Measurements from ENCODE around the gene KRTAP3-2.
"Not testable (repeated sequence)": the region's sequence is repeated elsewhere in the genome, so short reads cannot be mapped to it uniquely, and the experiment has no call there.

Gene KRTAP3-2

DNA sequence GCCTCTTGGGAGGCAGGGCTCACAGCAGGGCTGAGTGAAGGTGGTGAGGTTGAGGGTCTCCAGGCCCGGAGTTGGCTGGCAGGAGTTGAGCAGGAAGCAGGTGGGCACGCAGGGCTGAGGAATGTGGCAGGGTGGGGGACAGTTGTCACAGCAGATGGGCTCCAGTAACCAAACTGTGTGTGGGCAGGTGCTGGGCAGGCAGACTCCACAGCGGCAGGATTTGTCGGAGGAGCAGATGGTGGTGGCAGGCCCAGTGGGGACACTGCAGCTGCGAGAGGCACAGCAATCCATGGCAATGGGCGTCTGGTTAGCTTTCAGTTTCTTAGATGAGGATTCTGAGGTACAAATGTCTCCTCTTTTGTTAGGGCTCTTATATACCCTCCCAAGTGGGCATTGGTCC, at the start of gene KRTAP3-2:
KRTAP3-2 (minus strand) TSS at position 344 of the 400 bp plus-strand sequence; CDS start at position 291, 53 bp downstream.
- DNase-seq: not testable (repeated sequence)

DNA sequence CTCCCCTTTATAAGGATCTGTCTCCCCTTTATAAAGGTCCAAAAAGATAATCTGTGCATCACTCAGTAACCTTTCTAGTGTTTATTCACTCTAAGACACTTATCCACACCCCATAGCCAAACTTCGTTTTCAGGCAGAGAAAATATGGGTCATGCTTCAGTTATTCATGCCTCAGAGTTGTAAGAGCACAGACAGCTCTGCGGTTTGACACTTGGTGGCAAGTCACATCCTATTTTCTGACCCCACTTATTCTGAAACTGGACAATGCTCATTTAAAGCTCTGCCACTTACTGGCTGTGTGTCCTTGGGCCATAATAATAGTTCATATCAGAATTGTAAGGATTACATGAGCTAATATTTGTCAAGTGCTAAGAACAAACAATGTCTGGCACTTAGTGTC, 49.4 kb upstream of the KRTAP3-2 start:
- DNase-seq: no peak

DNA sequence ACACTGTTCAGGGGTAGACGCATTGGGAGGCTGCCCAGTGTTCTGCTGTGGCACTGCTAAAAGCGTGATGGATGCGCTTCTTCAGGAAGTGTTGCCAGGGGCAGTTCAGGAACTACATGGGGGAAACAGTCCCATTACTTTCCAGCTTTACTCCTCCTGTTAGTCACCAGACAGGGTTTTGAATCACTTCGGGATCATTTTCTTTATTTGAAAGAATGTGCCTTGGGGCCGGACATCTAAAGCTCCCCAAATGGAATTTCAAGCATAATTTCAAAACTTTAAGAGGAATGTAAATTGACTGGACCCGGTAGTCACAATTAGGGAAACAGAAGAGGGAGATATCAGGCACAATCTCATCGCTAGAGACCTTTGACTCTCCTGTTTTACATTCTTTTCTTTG, 48.7 kb upstream of the KRTAP3-2 start:
- DNase-seq: no peak

DNA sequence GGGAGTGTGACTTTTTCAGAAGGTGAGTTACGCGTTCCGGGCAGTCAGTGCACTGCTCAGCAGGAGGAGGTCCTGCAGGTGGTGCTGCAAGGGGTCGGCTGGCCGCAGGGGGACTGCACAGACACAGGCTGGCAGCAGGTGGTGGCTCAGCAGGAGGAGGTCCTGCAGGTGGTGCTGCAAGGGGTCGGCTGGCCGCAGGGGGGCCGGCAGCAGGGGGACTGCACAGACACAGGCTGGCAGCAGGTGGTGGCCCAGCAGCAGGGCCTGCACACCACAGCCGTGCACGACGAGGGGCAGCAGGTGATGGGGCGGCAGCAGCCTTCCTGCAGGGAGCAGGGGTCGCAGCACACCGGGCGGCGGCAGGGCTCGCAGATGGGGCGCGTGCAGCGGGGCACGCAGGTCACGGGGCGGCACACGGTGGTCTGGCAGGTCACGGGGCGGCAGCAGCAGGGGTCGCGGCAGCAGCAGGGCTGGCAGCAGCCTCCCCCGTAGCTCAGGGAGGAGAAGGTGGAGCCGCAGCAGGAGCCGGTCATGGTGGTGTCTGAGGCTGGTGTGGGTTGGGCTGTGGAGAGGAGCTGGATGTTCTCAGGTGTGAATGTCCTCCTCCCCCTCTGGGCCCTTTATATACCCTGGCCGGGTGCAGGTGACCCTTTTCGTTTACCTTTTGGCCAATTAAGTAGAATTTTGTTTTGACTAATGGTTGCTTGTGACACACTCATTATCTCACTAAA, 47.2 kb upstream of the KRTAP3-2 start, which contains the start of gene KRTAP2-1:
KRTAP2-1 (minus strand) TSS at position 582 of the 731 bp plus-strand sequence; CDS start at position 533, 49 bp downstream.
- not testable (repeated sequence) for DNase-seq

DNA sequence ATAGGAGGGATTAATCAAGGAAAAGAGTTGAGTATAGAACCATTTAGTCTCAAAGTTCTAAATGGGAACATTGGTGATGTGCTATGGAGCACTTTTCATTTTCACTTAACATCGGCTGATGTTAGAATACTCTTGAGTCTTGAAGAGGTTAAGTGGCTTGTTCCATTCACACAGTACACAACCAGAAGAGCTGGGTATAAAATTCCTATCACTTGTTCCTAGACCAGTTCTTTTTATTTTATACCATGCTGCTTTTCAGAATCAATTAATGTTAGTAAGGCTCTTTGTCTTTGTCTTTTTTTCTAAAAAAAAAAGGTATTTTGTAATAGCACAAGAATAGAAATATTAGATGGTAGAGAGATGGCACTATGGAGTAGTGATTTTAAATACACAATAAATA, 43.2 kb upstream of the KRTAP3-2 start:
- DNase-seq: no peak

DNA sequence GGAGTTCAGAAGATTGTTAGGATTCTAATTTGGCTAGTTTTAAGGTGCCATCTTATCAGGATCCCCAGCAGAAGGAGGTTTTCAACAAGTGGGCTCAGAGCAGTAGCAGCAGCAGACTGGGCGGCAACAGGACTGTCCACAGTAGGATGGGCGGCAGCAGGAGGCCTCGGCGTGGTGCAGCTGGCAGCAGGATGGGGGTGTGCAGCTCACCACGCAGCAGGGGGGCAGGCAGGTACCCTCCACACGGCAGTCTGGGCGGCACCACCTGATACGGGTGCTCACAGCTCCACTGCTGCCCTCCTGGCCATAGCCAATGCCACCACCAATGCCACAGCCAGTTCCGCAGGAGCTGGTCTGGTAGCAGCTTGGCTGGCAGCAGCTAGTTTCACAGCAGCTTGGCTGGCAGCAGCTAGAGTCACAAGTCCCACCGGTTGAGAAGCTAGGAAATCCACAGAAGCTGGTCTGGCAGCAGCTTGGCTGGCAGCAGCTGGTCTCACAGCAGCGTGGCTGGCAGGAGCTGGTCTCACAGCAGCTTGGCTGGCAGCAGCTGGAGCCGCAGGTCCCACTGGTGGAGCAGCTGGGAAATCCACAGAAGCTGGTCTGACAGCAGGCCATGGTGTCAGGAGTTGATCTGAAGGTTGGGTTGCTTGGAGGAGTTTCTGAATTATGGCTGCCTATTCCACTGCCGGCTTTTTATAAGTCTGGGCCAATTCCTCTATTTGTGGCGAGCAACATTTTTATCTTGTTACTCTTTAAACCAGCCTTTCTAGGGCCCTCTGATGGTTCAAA, 41.3 kb upstream of the KRTAP3-2 start, which contains the start of gene KRTAP1-1:
KRTAP1-1 (minus strand) TSS at position 668 of the 789 bp plus-strand sequence; CDS start at position 615, 53 bp downstream.
- DNase-seq: not testable (repeated sequence)

DNA sequence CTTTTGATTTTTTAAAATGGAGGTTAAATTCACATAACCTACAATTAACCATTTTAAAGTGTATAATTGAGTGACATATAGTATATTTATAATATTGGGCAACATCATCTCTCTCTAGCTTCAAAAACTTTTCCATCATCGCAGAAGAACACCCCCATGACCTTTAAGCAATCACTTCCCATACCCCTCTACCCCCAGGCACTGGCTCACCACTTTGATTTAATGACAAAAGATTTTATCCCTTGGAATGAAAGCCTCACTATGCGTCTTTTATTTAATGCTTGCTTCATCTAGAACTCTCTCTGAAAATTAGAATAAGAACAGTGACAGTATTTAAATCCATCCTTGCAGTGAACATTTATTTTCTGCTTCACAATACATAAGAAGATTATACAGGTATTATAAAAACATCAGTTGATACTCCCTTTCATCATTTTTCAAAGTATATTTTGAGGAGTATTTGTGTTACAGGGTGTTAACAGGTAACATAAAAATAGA, 38.2 kb upstream of the KRTAP3-2 start:
- DNase-seq: no peak

DNA sequence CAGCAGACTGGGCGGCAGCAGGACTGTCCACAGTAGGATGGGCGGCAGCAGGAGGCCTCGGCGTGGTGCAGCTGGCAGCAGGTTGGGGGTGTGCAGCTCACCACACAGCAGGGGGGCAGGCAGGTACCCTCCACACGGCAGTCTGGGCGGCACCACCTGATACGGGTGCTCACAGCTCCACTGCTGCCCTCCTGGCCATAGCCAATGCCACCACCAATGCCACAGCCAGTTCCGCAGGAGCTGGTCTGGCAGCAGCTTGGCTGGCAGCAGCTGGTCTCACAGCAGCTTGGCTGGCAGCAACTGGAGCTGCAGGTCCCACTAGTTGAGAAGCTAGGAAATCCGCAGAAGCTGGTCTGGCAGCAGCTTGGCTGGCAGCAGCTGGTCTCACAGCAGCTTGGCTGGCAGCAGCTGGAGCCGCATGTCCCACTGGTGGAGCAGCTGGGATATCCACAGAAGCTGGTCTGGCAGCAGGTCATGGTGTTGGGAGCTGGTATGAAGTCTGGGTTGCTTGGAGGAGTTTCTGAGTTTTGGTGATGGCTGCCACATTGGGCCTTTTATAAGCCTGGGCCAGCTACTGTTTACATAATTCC, 34.7 kb upstream of the KRTAP3-2 start, which contains the start of gene KRTAP1-3:
KRTAP1-3 (minus strand) TSS at position 529 of the 590 bp plus-strand sequence; CDS start at position 476, 53 bp downstream.
- not testable (repeated sequence) for DNase-seq

DNA sequence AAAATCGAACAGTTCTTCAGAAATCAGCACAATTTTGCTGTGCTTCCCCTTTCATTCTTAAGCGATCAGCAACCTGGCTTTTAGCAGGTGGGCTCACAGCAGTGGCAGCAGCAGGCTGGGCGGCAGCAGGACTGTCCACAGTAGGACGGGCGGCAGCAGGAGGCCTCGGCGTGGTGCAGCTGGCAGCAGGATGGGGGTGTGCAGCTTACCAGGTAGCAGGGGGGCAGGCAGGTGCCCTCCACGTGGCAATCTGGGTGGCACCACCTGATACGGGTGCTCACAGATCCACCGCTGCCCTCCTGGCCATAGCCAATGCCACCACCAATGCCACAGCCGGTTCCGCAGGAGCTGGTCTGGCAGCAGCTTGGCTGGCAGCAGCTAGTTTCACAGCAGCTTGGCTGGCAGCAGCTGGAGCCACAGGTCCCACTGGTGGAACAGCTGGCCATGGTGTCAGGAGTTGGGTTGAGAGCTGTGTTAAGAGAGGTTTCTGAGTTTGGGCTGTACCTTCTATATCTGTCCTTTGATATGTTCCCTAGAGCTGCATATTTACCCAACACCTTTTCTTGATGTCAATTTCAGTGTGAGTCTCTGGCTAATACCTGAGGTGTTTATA, 30.0 kb upstream of the KRTAP3-2 start, which contains the start of gene KRTAP1-4:
KRTAP1-4 (minus strand) TSS at position 563 of the 613 bp plus-strand sequence; CDS start at position 446, 117 bp downstream.
- no peak for DNase-seq

DNA sequence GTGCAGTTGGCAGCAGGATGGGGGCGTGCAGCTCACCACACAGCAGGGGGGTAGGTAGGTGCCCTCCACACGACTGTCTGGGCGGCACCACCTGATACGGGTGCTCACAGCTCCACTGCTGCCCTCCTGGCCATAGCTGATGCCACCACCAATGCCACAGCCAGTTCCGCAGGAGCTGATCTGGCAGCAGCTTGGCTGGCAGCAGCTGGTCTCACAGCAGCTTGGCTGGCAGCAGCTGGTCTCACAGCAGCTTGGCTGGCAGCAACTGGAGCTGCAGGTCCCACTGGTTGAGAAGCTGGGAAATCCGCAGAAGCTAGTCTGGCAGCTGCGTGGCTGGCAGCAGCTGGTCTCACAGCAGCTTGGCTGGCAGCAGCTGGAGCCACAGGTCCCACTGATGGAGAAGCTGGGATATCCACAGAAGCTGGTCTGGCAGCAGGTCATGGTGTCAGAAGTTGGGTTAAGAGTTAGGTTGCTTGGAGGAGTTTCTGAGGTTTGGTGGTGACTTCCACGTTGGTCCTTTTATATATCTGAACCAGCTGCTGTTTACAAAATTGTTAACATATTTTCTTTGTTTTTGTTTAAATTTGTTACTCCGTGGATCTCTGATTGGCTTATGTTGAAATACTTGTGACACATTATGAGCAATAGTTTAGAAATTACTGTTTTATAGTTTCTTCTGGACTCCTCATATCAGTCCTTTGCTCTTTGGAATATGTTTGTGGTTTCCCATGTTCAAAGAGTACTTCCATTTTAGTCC, 27.2 kb upstream of the KRTAP3-2 start, which contains the start of gene KRTAP1-5:
KRTAP1-5 (minus strand) TSS at position 494 of the 757 bp plus-strand sequence; CDS start at position 441, 53 bp downstream.
- no peak for DNase-seq

DNA sequence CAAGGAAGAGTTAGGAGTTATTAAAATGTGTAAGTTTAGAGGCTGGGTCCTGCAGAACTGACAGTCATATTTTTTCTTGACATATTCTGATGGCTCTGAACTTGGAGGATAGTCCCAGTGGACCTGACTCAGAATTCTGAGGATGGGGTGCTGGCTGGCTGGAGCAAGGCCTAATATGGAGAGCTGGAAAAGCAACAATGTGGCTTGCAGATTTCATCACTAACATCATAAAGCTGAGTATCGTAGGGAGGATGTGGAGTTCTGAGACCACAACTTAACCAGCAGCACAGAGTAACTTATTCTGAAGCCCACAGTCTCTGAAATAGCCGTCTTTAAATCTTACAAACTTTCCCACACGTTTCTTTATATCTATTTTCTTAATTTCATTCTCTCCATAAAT, 25.0 kb upstream of the KRTAP3-2 start:
- DNase-seq: no peak

DNA sequence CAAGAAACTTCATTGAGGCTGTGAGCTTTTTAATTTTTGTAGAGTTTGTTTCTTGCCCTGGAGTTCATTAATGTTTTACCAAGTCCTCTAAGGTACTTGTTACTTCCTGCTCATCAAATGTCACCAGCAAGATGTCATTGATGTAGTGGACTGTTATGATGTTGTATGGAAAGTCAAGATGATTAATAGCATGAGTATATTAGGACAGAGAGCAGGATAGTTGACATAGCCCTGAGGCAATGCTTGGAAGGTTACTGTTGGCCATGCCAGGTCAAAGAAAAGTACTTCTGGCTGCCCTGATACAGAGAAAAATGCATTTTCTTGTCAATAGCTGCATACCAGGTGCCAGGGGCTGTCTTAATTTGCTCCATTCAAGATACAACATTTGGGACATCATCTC, 20.6 kb upstream of the KRTAP3-2 start:
- no peak for DNase-seq

DNA sequence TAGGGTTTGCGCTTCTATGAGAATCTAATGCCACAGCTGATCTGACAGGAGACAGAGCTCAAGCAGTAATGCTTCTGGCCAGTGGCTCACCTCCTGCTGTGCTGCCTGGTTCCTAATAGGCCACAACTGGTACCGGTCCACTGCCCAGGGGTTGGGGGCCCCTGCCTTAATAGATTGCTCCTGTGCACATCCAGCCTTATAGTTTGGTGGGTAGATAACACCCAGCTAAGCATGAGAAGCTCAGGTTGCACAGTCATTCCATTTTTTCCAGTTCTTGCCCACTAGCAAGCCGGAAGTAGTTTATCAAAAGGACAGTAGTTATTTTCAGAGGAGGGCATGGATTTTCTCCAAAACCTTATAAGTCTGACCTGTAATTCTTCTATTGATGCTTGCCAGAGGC, 19.7 kb upstream of the KRTAP3-2 start:
- no peak for DNase-seq

DNA sequence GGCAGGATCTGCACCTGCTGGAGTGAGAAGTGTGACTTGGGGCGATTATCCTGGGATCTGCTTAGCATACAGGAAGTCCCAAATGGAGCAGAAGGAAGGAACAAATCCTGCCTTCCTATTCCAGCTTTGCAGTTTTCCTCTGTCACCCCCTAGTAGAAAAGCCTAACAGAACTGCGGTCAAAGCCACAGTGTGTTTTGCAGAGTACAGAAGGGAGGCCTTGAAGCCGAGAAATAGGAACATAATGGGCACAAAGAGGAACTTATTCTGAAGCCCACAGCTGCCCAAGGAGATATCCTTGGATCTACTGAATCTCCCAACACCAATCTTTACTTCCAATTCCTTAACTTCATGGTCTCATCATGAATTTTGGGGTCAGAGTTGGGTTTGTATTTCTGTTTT, 18.8 kb upstream of the KRTAP3-2 start:
- no peak for DNase-seq

DNA sequence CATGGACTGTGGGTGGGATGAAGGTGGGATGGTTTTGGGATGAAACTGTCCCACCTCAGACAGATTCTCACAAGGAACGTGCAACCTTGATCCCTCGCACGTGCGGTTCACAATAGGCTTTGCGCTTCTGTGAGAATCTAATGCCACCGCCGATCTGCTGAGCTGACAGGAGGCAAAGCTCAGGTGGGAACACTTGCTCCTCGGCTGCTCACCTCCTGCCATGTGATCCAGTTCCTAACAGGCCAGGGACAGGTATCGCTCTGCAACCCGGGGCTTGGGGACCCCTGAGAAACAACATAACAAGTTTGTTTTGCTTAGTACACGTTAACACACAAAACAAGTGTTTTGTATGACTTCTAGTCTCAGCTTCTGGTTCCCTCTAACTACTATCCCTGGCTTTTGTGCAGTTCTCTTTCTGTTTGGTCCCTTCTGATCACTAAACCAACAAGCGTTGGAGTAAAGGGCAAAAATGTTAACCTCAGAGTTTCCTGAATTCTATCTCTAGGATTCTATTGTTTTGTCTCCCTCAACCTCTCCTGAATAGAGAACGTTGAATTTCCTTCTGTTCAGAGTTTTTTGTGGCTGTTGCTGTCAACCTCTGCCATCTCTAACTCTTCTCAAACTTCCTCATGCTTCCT, 17.0 kb upstream of the KRTAP3-2 start:
- no peak for DNase-seq

DNA sequence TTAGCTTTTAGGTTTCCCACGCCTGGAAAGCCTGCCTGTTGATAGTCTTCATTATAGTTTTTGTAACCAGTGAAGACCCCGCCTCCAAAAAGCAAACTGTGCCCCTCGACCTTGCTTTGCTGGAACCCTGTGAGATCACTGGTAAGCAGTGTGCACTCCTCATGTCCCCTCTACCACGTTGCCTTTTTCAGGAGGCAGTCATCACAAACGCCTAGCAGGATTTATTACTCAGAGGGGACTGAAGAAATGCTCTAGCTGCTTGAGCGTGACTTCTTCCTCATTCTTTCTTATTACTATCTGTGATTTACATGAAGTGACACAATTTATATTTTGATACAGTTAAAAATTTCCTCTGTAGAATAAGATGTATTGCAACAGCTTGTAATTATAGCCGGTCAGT, 15.7 kb upstream of the KRTAP3-2 start:
- no peak for DNase-seq

DNA sequence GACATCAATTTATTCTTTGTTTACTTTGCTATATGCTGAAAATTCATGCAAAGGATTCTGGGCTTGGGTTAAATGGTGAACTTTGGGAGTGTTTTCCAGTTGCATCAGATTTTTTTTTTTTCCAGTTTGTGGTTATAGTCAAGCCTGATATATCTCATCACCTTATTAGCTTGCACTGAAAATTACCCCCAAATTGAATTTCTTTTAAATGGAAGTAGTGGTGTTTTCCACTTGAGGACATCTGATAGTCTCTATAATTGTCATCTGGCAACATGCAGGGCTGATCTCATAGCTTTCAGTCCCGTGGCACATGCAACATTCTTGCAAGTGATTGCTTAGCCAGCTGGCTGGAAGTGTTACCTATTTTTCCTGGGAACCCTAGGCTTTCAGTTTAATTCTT, 13.9 kb upstream of the KRTAP3-2 start:
- no peak for DNase-seq

DNA sequence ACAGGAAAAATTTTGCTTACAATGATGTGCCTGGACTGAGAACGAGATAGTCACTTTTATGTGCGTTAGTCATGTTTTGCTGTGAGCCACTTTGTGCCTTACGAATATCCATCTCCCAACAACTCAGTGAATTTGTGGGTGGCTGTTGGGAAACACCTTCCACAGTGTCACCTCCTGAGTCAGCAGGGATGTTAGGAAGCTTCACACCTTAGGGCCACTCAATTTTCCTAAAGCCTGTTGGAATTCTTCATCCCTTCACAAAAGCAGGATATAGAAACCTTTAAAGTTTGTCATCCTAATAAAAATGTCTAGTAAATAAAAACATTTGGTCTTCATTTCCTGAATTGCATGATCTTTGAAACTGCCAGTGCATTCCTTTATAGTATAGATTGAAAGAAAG, 13.5 kb upstream of the KRTAP3-2 start:
- no peak for DNase-seq

DNA sequence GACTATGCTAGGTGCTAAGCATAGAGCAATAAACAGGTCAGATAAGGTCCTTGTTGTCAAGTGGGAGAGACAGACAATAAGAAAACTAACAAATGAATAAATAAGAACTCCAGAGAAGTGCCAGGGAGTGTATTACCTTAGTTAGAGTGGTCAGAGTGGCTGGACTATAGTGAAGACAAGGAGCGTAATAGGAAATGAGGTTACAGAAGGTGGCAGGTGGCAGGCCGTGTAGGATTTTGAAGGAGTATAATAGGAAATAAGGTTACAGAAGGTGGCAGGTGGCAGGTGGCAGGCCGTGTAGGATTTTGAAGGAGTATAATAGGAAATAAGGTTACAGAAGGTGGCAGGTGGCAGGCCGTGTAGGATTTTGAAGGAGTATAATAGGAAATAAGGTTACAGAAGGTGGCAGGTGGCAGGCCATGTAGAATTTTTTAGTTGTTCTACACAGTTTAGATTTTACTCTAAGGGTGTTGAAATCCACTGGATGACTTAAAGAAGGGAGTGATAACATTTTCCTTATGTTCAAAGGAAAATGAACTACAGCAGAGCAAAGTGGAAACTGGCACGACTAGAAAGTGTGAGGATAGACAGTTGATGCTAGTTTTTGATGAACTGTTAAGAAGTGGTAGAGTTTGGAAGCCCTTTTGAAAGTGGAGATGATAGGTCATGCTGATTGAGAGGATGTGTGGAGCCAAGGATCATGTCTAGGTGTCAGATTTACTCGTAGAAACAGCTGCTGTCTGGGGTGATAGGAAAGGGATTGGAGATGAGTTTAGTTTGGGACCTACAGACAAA, 12.8 kb upstream of the KRTAP3-2 start:
- DNase-seq: no peak

DNA sequence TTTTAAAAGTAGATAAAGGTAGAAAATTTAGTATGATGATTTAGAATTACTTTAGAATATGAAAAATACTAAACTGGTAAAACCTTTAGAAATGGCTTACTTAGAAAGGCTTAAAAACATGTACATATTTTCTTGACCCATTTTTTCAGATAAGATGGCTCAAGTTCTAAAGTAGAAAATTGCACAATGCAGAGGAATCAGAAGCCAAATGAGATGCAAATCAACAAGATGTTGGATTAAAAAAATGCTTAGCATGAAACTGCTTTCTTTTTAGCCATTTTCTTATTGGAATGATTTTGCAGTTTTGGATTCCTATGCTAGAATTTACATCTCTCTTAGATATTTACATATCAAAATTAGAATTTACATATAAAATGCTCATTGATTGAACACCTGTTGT, 10.7 kb upstream of the KRTAP3-2 start:
- no peak for DNase-seq
